Measurements from ENCODE around the gene FMN2. TPM values are rescaled to one million over a fixed set of nuclear protein-coding genes. Genes with fewer than 3 reads are reported as not detected.

The FMN2 gene
- total RNA-seq, 2 donors from 2014 or later, result 0.26 to 0.33 TPM

DNA sequence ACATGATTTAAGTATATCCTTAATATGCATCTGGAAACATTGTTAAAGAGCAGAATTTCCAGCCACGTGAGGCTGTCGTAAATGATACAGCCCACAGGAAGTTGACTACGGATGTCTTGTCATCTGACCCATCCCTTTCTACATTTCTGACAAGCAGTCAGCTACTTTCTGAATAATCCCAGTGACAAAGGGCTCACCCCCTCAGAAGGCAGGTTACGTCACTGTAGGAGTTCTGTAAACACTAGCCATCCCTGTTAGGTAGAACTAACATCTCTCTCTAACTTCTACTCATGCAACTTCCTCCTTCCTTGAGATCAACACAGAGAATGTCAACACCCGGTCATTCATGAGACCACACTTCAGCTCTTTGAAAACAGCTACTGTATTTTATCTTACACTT is 261.1 kb downstream of the FMN2 start:
- Histone ChIP-seq H3K27me3 (no peaks in the 10 kb centered on the region), H3K9me3 (no peaks in the 10 kb centered on the region), H3K4me1 (no peaks in the 10 kb centered on the region), H3K36me3 (replicated peaks in 1 of 2; ENCODE audit: insufficient read depth in 1 of 2, low read depth in 2 of 2) (no peaks in the 10 kb centered on the region), H3K27ac (no peak overlapping the region), H3K4me3 (no peak overlapping the region)
- DNase-seq (no peak), ATAC-seq (no peak)
- intact Hi-C loops (cut with DNase I), result no loop called here
- TF ChIP-seq, protein P1, sequence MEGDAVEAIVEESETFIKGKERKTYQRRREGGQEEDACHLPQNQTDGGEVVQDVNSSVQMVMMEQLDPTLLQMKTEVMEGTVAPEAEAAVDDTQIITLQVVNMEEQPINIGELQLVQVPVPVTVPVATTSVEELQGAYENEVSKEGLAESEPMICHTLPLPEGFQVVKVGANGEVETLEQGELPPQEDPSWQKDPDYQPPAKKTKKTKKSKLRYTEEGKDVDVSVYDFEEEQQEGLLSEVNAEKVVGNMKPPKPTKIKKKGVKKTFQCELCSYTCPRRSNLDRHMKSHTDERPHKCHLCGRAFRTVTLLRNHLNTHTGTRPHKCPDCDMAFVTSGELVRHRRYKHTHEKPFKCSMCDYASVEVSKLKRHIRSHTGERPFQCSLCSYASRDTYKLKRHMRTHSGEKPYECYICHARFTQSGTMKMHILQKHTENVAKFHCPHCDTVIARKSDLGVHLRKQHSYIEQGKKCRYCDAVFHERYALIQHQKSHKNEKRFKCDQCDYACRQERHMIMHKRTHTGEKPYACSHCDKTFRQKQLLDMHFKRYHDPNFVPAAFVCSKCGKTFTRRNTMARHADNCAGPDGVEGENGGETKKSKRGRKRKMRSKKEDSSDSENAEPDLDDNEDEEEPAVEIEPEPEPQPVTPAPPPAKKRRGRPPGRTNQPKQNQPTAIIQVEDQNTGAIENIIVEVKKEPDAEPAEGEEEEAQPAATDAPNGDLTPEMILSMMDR (IDR thresholded peaks at IDR 0.05), result no peak
- no peak for TF ChIP-seq POLR2A (IDR thresholded peaks at IDR 0.05)
- 53 to 69% methylated on average over 5 of the region's 5 CpGs for WGBS, 2 donors

DNA sequence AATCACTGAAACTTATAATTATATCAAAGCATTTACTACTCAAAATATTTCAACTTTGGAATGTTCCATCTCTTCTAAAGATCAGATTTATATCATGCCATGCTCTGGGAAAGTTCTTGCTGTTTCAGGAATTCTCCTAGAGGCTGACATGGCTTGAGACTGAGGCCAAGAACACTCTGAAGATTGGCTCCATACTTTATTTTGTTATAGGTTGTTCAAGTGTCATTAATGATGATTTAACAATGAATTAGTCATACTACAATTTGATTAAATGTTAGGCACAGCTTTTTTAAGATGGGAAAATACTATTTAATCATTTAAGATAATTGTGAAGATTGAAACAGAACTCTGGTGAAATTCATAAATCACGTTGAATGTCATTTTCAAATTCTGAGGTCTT is 264.9 kb downstream of the FMN2 start:
- 56 to 62% methylated on average over 1 of the region's 1 CpG for WGBS, 2 donors

DNA sequence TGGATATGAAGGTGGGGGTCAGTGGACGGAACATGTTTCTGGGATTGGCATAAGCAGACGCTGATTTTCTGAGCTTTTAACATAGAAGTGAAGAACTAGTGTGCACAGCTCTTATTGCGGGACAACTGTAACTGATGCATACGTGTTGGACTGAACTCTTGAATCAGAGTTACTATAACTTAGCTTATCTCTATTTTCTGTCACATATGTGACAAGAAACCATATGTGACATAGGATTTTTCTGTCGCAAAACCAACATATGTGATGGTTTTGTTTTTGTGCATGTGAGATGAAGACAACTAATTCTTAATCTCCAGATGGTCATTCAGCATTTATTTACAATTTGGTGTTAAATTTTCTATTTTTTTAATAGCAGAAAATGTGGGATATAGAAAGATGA is 270.4 kb downstream of the FMN2 start:
- Histone ChIP-seq H3K27me3 (no peaks in the 10 kb centered on the region), H3K4me3 (no peak overlapping the region), H3K36me3 (replicated peaks in 1 of 2; ENCODE audit: insufficient read depth in 1 of 2, low read depth in 2 of 2) (no peaks in the 10 kb centered on the region), H3K27ac (no peak overlapping the region), H3K4me1 (no peaks in the 10 kb centered on the region), H3K9me3 (no peaks in the 10 kb centered on the region)
- no peak for DNase-seq
- ATAC-seq, result no peak
- TF ChIP-seq, protein P1 (IDR thresholded peaks at IDR 0.05), result no peak
- TF ChIP-seq POLR2A (IDR thresholded peaks at IDR 0.05), result no peak
- intact Hi-C loops (cut with DNase I), result no loop called here
- WGBS, 2 donors, result 66 to 75% methylated on average over 5 of the region's 5 CpGs

More for the DNA sequence above, 264.9 kb downstream of the FMN2 start:
- Histone ChIP-seq H3K27ac (no peak overlapping the region), H3K4me3 (no peak overlapping the region), H3K4me1 (no peaks in the 10 kb centered on the region), H3K9me3 (no peaks in the 10 kb centered on the region), H3K36me3 (replicated peaks in 1 of 2; ENCODE audit: insufficient read depth in 1 of 2, low read depth in 2 of 2) (no peaks in the 10 kb centered on the region), H3K27me3 (no peaks in the 10 kb centered on the region)
- DNase-seq (no peak), ATAC-seq (no peak)
- intact Hi-C loops (cut with DNase I), result no loop called here
- no peak for TF ChIP-seq POLR2A (IDR thresholded peaks at IDR 0.05)
- TF ChIP-seq, protein P1 (IDR thresholded peaks at IDR 0.05), result no peak

DNA sequence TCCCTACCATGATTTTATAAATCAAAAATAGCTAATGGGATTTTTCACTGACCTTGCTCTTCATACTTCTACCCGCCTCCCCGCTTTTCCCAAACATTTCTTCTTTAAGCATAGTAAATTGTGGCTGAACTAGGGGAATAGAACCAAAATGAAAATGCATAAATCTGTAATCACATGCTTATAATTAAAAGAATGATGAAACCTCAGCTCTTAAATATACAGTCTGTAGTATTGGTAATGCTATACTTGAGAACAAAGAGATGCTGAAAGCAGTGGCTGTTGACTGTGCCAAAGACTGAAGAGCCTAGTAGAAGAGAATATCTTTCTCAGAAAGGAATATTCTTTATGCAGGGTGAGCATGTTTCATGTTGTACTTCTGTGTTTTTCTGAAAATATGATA is 271.1 kb downstream of the FMN2 start:
- Histone ChIP-seq H3K4me1 (no peaks in the 10 kb centered on the region), H3K36me3 (replicated peaks in 1 of 2; ENCODE audit: insufficient read depth in 1 of 2, low read depth in 2 of 2) (no peaks in the 10 kb centered on the region), H3K27me3 (no peaks in the 10 kb centered on the region), H3K27ac (no peak overlapping the region), H3K9me3 (no peaks in the 10 kb centered on the region), H3K4me3 (no peak overlapping the region)
- ATAC-seq (no peak), DNase-seq (no peak)
- intact Hi-C loops (cut with DNase I), result no loop called here
- 74 to 93% methylated on average over 2 of the region's 2 CpGs for WGBS, 2 donors
- TF ChIP-seq POLR2A (IDR thresholded peaks at IDR 0.05), result no peak
- TF ChIP-seq, protein P1 (IDR thresholded peaks at IDR 0.05), result no peak

DNA sequence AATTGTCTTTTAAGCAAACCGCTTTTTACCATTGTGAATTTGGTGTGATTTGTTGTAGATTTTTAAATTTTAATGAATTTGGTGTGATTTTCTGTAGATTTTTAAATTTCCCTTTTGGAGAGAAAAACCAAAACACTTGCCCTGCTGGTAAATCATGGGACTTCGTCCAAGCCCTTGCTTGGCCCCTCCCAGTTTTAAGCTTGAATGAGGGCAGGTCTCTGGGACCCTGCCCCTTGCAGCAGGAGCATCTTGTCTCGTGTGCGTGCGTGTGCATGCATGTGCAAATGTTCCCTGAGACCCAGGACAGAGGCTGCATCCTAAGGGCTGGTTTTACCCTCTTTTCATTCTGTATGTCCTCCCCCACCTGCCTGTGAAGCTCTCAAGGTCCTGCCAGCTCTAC is 271.6 kb downstream of the FMN2 start:
- Histone ChIP-seq H3K4me3 (no peak overlapping the region), H3K27ac (no peak overlapping the region), H3K9me3 (no peaks in the 10 kb centered on the region), H3K36me3 (replicated peaks in 1 of 2; ENCODE audit: insufficient read depth in 1 of 2, low read depth in 2 of 2) (no peaks in the 10 kb centered on the region), H3K27me3 (no peaks in the 10 kb centered on the region), H3K4me1 (no peaks in the 10 kb centered on the region)
- intact Hi-C loops (cut with DNase I), result no loop called here
- 43 to 47% methylated on average over 5 of the region's 5 CpGs for WGBS, 2 donors
- no peak for DNase-seq
- no peak for ATAC-seq
- no peak for TF ChIP-seq POLR2A (IDR thresholded peaks at IDR 0.05)
- TF ChIP-seq, protein P1 (IDR thresholded peaks at IDR 0.05), result no peak

All from body of pancreas (tissue), 4 donors.